ENCODE results near the gene IGFBP3.
"Not testable (repeated sequence)": the region's sequence is repeated elsewhere in the genome, so short reads cannot be mapped to it uniquely, and the experiment has no call there.

The IGFBP3 gene

GRCh38 chr7:45920502-45921380, at the start of gene IGFBP3:
TSS of gene IGFBP3 (minus strand) at chr7:45921272. CDS start at chr7:45921140, 132 bp downstream.
- no peak for DNase-seq (ENCODE audit: low read depth in 2 of 3, low spot score in 1 of 3)

GRCh38 chr7:45970454-45970853, 49.4 kb upstream of the IGFBP3 start:
- DNase-seq (ENCODE audit: low read depth in 2 of 3, low spot score in 1 of 3): no peak

- no peak for DNase-seq (ENCODE audit: low read depth in 2 of 3, low spot score in 1 of 3)
These were observed 48.9 kb upstream of the IGFBP3 start for GRCh38 chr7:45969940-45970339.

GRCh38 chr7:45968856-45969541, 47.9 kb upstream of the IGFBP3 start:
- DNase-seq (ENCODE audit: low read depth in 2 of 3, low spot score in 1 of 3): no peak

- DNase-seq (ENCODE audit: low read depth in 2 of 3, low spot score in 1 of 3): no peak
These were observed 47.2 kb upstream of the IGFBP3 start for GRCh38 chr7:45968312-45968711.

- no peak for DNase-seq (ENCODE audit: low read depth in 2 of 3, low spot score in 1 of 3)
These were observed 46.6 kb upstream of the IGFBP3 start for GRCh38 chr7:45967591-45968157.

- DNase-seq (ENCODE audit: low read depth in 2 of 3, low spot score in 1 of 3): no peak
These were observed 41.8 kb upstream of the IGFBP3 start for GRCh38 chr7:45962861-45963260.

- DNase-seq (ENCODE audit: low read depth in 2 of 3, low spot score in 1 of 3): no peak
These were observed 36.6 kb upstream of the IGFBP3 start for GRCh38 chr7:45957721-45958120.

GRCh38 chr7:45955286-45955685, 34.2 kb upstream of the IGFBP3 start:
- no peak for DNase-seq (ENCODE audit: low read depth in 2 of 3, low spot score in 1 of 3)

- not testable (repeated sequence) for DNase-seq (ENCODE audit: low read depth in 2 of 3, low spot score in 1 of 3)
These were observed 32.0 kb upstream of the IGFBP3 start for GRCh38 chr7:45953055-45953454.

GRCh38 chr7:45944058-45944457, 23.0 kb upstream of the IGFBP3 start:
- no peak for DNase-seq (ENCODE audit: low read depth in 2 of 3, low spot score in 1 of 3)

- DNase-seq (ENCODE audit: low read depth in 2 of 3, low spot score in 1 of 3): no peak
These were observed 19.9 kb upstream of the IGFBP3 start for GRCh38 chr7:45940939-45941338.

GRCh38 chr7:45940237-45940781, 19.2 kb upstream of the IGFBP3 start:
- DNase-seq (ENCODE audit: low read depth in 2 of 3, low spot score in 1 of 3): not testable (repeated sequence)

GRCh38 chr7:45939574-45939973, 18.5 kb upstream of the IGFBP3 start:
- DNase-seq (ENCODE audit: low read depth in 2 of 3, low spot score in 1 of 3): no peak

- DNase-seq (ENCODE audit: low read depth in 2 of 3, low spot score in 1 of 3): no peak
These were observed 17.7 kb upstream of the IGFBP3 start for GRCh38 chr7:45938626-45939302.

- DNase-seq (ENCODE audit: low read depth in 2 of 3, low spot score in 1 of 3): no peak
These were observed 16.8 kb upstream of the IGFBP3 start for GRCh38 chr7:45937862-45938261.

GRCh38 chr7:45937301-45937700, 16.2 kb upstream of the IGFBP3 start:
- DNase-seq (ENCODE audit: low read depth in 2 of 3, low spot score in 1 of 3): no peak

GRCh38 chr7:45930967-45931366, 9.9 kb upstream of the IGFBP3 start:
- DNase-seq (ENCODE audit: low read depth in 2 of 3, low spot score in 1 of 3): no peak

- no peak for DNase-seq (ENCODE audit: low read depth in 2 of 3, low spot score in 1 of 3)
These were observed 6.6 kb upstream of the IGFBP3 start for GRCh38 chr7:45927721-45928120.

- DNase-seq (ENCODE audit: low read depth in 2 of 3, low spot score in 1 of 3): no peak
These were observed 3.2 kb upstream of the IGFBP3 start for GRCh38 chr7:45924283-45924682.

GRCh38 chr7:45923818-45924217, 2.7 kb upstream of the IGFBP3 start:
- no peak for DNase-seq (ENCODE audit: low read depth in 2 of 3, low spot score in 1 of 3)

Measured in stimulated activated CD4-positive, alpha-beta T cell treated with anti-CD3 and anti-CD28 coated beads, Interleukin-12 subunit alpha, Interleukin-12 subunit beta, amount 100 ng/mL, for 48 hours (primary cell).